HUDEP-2 (cell line): ENCODE data around the gene CACNA1F.

Source experiments
- DNase-seq, 76 experiments: peaks; one replicate each; lab custom pipeline; 2025; ENCODE audit not compliant: unreplicated experiment in 76 of 76; lab: John Stamatoyannopoulos, UW

The CACNA1F gene

DNA sequence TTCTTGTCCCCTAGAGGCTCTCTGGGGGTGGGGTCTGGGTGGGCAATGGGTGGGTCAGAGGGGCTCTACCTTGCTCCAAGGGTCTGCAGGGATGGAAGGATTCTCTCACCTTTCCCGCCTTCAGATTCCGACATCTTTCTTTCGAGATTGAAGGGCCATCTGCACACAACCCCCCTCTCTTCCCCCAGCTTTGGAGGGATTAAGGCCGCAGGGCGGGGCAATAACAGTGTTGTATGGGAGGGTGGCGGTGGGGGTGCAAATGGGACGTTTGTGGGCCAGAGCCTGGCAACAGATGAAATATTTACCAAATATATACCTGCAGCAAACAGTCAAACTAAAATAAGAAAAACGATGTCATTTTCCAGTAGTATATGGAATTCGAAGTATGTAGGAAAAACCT, at the start of gene CACNA1F:
TSS of gene CACNA1F (minus strand) at position 165 of the 400 bp plus-strand sequence. CDS start at position 134, 31 bp downstream.
- DNase-seq: no peak

DNA sequence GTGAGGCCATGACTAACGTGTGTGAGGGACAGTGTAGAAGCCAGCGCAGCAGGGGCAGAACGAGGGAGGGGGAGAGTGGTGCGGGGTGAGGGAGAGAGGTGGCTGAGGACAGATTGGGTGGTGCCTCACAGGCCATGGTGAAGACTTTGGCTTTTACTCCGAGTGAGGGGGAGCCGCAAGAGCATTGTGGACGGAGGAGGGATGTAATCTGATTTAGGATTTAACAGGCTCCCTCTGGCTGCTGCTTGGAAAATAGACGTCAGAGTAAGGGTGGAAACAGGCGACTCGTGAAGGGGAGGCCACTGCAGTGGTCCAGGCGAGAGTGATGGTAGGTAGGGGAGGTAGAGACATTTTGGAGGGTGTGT, 49.5 kb upstream of the CACNA1F start:
- no peak for DNase-seq

GRCh38 chrX:49278081-49278480, 44.9 kb upstream of the CACNA1F start:
- no peak for DNase-seq

DNA sequence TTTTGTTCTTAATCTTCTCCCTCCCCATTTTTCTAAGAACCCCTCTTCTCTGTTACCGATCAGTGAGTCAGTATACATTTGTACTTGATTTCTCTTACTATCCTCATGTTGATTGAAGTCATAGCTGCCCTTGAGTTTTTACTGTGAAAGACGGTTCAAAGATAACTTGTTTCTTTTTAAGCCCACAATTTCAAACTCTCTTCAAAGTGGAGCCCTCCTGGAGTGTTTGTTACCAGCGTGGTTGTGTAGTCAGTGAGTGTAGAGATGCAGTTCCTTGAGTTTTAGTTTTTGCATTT, 44.3 kb upstream of the CACNA1F start:
- no peak for DNase-seq

GRCh38 chrX:49276671-49277534, 43.8 kb upstream of the CACNA1F start:
- no peak for DNase-seq

GRCh38 chrX:49276207-49276606, 43.1 kb upstream of the CACNA1F start:
- no peak for DNase-seq

GRCh38 chrX:49273181-49273727, 40.1 kb upstream of the CACNA1F start:
- DNase-seq: peak in 8 of 76 experiments; percentile 0 to 37 (median 0)

- no peak for DNase-seq
Measured at GRCh38 chrX:49272421-49272820, 39.3 kb upstream of the CACNA1F start.

DNA sequence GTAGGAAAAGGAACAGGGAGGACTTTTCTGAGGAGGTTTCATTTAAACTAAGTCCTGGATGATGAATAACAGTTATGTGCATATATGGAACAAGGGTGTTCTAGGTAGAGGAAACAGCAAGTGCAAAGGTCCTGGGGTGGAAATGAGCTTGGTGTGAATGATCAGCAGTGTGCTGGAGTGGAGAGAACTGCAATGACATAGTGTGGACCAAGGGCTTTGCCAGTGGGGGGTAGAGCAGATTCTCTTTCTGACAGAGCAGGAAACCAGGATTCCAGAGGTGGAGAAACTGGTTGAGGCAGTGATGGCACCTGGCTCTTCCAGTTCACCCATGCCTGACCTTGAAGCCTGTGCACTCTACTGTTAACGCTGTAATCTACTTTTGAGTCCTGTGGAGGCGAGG, 38.2 kb upstream of the CACNA1F start:
- peak in 1 of 76 experiments; percentile 0 for DNase-seq

DNA sequence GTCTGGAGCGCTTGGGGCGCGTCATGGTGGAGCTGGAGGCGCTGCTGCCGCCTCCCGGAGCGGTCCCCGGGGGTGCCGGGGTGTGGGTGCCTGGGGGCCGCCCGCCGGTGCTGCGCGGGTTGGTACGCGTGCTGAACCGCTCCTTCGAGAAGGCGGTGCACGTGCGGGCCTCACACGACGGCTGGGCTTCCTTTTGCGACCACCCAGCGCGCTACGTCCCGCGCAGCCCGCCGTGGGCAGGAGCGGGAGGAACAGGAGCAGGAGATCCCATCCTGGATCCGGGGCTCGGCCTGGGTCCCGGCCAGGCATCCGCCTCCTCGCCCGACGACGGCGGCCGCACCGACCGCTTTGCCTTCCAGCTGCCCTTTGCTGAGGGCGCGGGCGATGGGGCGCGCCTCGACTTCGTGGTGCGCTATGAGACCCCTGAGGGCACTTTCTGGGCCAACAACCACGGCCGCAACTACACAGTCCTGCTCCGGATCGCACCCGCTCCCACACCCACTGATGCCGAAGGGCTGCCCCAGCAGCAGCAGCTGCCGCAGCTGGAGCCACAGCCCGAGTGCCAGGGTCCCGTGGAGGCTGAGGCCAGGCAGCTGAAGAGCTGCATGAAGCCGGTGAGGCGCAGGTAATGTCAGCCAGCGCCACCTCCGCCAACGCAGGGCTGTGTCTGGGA, 37.2 kb upstream of the CACNA1F start:
- no peak for DNase-seq

DNA sequence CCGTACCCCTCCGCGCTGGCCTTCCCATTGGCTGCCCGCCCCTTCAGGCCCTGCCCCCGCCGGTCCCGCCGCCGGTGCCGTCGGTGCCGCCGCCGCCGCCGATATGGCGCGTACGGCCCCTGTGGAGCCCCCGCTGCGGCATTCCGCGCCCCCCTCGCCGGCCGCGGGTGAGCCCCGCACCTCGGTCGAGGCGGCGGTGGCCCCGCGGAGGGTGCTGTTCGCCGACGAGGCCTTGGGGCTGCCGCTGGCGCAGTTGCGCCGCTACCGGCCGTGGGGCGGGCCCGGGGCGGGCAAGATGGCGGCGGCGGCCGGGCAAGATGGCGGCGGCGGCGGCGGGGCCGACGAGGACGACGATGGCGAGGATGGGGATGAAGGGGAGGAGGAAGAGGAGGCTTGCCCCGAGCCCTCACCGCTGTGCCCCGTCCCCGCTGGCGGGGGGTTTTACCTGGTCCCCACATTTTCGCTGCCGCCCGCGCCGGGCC, 36.7 kb upstream of the CACNA1F start, which contains the start of gene PPP1R3F:
TSS of gene PPP1R3F (plus strand) at position 27 of the 482 bp plus-strand sequence. CDS start at position 104, 77 bp downstream.
- DNase-seq: peak in 4 of 76 experiments; percentile 22 to 48 (median 36)

GRCh38 chrX:49269010-49269766, 36.0 kb upstream of the CACNA1F start:
- DNase-seq: peak; percentile 8 to 96 (median 92)

DNA sequence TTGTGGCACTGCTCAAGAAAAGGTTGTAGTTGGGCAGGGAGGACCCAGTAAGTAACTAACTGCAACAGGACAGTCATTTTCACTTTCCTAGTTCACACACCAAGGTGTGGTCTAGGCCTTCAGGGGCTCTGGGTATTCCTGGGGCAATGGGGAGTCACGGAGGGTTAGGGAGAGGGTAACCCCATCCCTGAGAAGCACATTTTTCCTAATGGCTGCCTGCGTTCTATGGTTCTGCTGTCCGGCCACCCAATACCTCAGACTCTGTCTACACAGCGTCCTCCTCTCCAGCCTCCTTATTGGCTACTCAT, 35.5 kb upstream of the CACNA1F start:
- peak in 1 of 76 experiments; percentile 40 for DNase-seq

GRCh38 chrX:49266523-49267445, 33.6 kb upstream of the CACNA1F start:
- DNase-seq: no peak

GRCh38 chrX:49264460-49264859, 31.3 kb upstream of the CACNA1F start, which contains the start of gene FOXP3:
FOXP3 (minus strand) TSS chrX:49264710; CDS start chrX:49258505, 6,205 bp downstream.
- DNase-seq: no peak

DNA sequence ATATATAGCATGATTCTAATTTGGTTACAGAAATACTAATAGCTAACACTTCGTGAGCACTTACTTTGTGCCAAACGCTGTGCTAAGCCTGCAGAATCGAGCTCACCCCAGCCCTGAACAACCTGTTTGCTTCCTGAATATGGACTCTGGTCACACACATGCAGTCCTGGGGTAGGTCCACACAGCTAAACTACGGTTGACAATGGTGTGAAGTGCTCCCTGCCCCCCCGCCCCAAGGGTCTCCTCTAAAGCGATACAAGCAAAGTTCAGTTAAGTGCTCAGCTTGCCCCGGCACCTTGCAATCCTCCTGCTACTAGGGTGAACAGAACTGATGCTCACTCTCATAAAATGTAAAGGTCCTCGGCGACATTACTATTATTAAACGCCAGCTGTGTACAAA, 30.5 kb upstream of the CACNA1F start:
- DNase-seq: no peak

GRCh38 chrX:49262603-49263002, 29.5 kb upstream of the CACNA1F start:
- DNase-seq: no peak

- no peak for DNase-seq
Measured at GRCh38 chrX:49260221-49260985, 27.3 kb upstream of the CACNA1F start.

- no peak for DNase-seq
Measured at GRCh38 chrX:49258749-49259124, 25.6 kb upstream of the CACNA1F start.
